SW 1271 (cell line): ENCODE results near the gene CBFA2T3.
"Not testable (repeated sequence)": the region's sequence is repeated elsewhere in the genome, so short reads cannot be mapped to it uniquely, and the experiment has no call there.

Source experiments
- DNase-seq, 2 experiments: peaks; one replicate each; lab custom pipeline; 2025; lab: John Stamatoyannopoulos, UW

Gene CBFA2T3

GRCh38 chr16:88977018-88977811, at the start of gene CBFA2T3:
TSS of gene CBFA2T3 (minus strand) at chr16:88977207. CDS start at chr16:88976807, 400 bp downstream.
- no peak for DNase-seq

DNA sequence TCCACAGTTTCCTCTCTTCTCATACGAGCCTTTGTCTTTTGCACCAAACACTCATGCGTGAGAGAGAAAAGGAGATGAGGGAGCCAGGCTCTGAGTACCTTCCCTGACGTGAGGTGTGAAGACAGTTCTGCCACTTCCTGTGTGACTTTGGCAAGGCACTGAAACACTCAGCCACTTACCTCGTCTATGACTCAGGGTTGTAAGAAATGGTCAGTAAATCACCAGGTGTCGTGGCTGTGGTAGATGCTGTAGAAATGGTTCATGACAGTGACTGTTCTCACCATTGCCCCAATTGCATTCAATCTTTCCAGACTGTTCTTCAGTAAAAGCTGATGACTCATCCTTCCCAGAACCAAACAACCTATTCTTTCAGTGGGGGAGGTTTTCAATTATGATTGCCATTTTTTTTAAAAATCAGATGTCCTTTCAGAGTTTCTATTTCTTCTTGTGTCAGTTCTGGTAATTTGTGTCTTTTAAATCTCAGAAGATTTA, 49.2 kb upstream of the CBFA2T3 start:
- no peak for DNase-seq

- DNase-seq: no peak
These were observed 48.6 kb upstream of the CBFA2T3 start for GRCh38 chr16:89025636-89026035.

DNA sequence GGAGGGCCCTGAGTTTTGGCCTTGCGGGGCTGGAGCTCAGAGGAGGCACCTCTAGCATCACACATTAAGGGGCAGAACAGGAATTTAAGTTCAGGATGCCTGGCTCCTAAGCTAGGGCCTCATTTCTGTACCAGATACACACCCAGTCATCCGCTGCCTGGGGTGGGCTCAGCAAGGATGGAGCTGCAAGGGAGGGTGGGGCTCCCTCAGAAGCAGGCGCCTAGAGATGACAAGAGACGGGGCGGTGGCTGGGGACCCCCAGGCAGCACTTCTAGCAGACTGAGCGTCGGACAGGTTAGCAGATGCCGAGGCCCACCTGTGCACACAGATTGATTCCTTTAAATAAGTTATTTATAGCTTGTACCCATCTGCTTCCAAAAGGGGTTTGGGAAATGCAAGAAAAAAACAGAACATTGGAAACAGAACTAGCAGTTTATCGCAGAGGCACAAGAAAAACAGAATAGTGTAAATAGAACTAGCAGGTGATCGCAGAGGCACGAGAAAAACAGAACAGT, 47.6 kb upstream of the CBFA2T3 start:
- DNase-seq: no peak

DNA sequence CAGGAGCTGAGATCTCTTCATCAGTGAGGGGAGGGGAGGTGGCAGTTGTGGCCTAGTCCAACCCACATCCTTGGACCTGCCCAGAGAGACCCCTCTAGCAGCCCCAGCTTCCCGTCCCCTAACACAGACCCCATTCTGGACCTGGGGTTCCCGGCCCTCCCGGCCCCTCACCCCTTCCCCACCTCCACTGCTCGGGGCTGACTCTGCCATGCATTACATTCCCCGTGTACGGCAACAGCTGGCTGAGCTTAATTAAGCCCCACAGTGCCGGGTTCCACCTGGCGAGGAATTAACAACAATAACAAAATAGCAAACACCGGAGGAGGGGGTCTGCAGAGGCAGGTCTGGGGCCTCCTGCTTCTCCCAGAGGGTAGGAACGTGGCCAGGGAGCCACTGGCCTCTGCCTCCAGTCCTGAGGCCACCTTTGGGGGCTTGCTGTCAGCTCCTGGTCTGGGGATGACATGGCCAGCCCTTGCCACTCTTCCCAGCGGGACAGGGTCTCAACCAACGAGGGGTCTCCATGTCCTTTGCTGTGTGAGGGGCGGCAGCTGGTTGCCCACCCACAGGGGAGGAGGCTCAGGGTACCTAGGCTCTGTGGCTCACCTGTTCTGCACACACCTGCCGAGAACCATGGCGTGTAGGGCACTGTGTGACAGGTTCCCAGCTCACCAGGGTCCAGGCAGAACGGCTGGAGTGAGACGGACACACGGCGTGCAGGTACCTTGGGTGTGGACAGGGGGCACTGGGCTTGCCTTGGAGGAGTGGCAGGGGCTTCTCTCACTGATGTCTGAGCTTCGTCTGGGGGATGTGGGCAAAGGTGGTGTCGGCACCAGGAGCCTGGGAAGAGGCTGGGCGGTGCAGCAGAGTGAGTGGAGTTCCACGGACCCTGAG, 46.9 kb upstream of the CBFA2T3 start:
- no peak for DNase-seq

- DNase-seq: no peak
These were observed 46.1 kb upstream of the CBFA2T3 start for GRCh38 chr16:89023151-89023551.

DNA sequence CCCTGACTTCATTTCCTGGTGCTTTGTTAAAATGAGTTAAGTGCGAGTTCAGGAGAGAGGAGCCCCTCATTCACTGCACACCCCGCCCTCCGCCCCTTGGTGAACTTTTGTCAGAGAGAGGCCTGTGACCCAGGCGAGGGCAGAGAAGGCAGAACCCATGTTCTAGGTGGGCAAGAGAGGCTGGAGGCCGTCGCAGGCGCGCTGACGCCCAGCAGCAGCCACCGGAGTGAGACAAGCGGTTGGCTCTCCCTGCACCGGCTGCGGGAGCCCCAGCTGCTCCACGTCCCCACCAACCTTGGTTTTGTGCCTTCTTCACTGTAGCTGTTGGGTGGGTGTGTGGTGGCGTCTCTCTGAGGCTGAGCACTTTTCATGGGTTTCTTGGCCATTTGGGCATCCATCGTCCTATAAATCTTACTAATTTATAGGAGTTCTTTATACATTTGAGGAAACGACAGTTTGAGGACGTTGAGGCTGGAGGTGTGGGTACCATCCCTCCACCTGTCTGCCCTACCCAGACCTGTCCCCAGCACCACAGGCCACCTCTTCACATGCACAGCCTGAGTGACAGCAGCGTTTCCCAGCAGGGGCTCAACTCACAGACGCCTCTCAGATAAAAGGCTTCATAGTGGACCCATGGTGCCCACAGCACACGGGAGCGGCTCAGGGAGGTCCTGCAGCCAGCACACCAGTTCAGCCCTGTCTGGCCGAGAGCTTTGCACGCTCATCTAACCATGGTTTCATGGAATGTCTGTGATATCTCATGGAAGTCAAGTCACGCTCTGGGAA, 45.2 kb upstream of the CBFA2T3 start:
- no peak for DNase-seq

- no peak for DNase-seq
These were observed 44.1 kb upstream of the CBFA2T3 start for GRCh38 chr16:89020925-89021595.

DNA sequence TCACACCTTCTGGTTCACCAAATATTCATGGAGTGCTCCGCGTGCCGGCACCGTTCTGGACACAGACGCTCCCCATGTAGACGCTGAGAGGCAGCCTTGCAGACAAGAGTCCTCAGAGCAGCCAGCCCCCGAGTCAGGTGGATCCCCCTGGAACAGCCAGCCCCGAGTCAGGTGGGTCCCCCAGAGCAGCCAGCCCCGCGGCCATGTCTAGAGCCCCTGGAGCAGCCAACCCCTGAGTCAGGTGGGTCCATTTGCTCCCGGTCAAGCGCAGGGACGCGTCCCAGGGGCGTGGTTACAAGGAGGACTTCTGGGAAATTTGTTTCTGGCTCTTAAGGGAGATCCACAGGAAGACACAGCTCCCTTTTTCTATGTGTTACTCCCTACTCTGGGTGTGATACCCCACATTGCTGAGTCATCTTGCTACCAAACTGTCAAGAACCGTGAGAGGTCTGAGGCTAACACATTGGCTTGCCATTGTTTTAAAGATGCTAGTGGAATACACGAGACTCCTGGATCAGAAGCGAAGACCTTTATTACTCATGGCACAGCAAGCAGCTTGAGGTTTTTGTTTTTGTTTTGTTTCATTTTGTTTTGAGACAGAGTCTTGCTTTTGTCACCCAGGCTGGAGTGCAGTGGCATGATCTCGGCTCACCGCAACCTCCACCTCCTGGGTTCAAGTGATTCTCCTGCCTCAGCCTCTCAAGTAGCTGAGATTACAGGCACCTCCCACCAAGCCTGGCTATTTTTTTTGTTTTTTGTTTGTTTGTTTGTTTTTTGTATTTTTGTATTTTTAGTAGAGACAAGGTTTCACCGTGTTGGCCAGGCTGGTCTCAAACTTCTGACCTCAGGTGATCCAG, 43.3 kb upstream of the CBFA2T3 start:
- no peak for DNase-seq

DNA sequence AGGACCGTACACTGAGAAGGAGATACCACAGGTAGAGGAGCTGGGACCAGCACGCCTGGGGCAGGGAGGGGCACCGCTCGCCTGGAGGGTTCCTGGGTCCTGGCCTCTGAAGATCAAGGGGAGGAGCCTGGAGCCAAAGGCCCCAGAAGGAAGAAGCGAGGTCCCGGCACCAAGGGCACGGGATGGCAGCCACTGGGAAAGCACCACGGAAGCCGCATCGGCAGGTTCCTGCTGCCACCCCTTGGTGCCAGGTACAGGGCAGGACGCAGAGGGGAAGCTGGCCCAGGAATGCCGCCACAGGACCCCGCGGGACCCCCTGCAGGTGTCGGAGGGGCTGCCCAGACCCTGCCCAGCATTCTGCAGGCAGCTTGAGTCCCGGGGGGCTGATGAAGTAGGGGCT, 42.5 kb upstream of the CBFA2T3 start:
- DNase-seq: no peak

DNA sequence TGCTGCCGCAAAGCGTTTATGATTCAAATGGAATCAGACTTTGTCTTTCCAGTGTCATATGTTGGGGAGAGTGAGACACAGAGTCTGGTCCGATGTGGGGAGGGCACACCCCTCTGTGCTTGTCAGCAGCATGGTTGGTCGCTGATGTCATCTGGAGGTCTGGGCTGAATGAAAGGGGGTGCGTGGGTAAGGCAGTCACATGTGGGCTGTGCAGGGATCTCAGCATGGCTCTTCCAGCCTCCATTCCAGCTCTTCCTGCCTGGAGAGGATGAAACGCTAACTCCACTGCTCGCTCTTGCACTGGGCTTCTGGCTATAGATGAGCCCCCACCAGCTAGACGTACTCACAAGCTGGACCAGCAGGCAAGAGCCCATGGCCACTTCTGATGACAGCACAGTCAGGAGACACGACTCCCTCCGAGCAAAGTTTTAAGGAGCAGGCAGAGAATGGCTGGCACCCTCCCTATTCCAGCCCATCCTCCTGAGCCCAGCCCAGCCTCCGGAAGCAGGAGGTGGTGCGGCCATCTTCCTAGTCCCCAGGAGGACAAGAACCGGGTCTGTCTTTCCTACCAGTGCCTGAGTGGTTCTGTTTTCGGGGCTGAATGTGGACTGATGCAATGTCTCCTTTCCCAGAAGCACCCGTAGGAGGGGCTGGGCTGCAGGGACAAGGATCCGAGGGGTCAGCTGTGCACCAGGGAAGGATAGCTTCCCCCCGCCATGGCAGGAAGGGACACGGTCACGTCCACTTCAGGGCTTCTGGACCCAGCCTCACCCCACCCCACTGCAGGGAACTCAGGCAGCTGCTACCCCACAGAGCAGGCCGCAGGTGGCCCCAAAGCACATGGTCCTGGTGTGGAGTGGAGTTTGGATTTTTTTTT, 41.5 kb upstream of the CBFA2T3 start:
- no peak for DNase-seq

DNA sequence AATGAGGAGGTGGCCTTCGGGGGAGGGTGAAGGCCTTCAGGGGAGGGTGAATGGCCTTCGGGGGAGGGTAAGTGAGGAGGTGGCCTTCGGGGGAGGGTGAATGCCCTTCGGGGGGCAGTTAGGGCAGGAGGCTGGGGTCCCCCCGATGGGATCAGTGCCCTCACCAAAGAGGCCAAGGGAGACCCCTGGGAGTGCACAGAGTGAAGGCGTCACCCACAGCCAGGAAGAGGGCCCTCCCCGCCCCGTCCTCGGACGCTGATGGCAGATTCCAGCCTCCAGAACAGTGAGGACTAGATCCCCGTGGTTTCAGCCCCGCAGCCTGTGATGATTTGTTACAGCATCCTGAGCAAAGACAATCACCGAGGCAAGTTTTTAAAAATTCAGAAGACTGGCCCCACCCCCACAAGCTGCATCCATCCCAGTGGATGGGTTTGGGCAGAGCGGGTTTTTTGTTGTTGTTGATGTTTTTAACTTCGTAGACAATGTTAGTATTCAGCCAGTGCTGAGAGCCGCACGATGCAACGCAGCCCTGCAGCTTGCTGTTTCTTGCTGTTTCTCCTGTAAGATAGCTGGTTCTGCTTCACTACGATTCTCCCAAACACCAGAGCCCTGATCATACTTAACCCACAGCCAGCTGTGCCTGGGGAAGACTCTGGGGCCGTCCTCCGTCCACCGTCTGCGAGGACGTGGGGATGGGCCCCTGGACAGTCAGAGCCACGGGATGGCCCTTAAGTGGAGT, 40.7 kb upstream of the CBFA2T3 start:
- no peak for DNase-seq

DNA sequence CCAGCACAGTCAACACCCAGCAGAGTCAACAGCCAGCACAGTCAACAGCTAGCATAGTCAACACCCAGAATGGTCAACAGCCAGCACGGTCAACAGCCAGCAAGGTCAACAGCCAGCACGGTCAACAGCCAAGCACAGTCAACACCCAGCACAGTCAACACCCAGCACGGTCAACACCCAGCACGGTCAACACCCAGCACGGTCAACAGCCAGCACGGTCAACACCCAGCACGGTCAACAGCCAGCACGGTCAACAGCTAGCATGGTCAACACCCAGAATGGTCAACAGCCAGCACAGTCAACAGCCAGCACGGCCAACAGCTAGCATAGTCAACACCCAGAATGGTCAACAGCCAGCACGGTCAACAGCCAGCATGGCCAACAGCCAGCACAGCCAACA, 39.6 kb upstream of the CBFA2T3 start:
- DNase-seq: not testable (repeated sequence)

GRCh38 chr16:89015271-89015859, 38.4 kb upstream of the CBFA2T3 start:
- DNase-seq: no peak

GRCh38 chr16:89014403-89015230, 37.6 kb upstream of the CBFA2T3 start:
- DNase-seq: no peak

GRCh38 chr16:89013692-89014402, 36.8 kb upstream of the CBFA2T3 start:
- DNase-seq: no peak

DNA sequence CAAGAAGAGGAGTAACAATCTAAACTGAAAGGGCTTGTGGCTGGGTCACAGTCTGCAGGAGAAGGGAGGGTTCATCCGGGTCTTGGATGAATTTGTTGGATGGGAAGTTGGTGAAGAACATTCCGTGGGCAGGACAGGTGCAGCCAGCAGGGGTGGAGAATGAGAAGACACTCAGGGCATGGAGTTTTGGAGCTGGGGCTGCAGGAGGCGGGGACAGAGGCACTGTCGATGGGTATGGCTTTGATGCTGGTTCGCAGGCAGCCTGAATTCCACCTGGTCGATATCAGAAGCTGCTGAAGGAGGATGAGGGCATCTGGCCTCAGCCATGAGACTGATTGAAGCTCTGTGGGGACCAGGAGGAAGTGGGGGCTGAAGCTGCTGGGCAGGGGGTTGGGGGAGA, 36.1 kb upstream of the CBFA2T3 start:
- DNase-seq: no peak
